Suprapubic skin (tissue), 4 donors: ENCODE results near the gene CHRNA5.

Source experiments
- CTCF ChIP-seq, 2 donors: fragments of 200-600 bp in 1 of 2; fragments of 450-650 bp in 1 of 2; sonication (generic) in 1 of 2; IDR thresholded peaks; one replicate each; pipeline ENCODE4 v1.5.1; 2016 to 2019; ENCODE audit warnings: antibody characterized with exemption in 2 of 2, mild to moderate bottlenecking in 1 of 2, moderate library complexity in 1 of 2
- EP300 ChIP-seq: sonication (generic); formaldehyde crosslinking; IDR thresholded peaks from one replicate; pipeline ENCODE4 v1.6.1; 2017; ENCODE audit warnings: antibody characterized with exemption
- POLR2A ChIP-seq, 2 donors: fragments of 450-650 bp; IDR thresholded peaks; one replicate each; pipeline ENCODE4 v1.6.1; 2017; ENCODE audit warnings: antibody characterized with exemption in 2 of 2, mild to moderate bottlenecking in 2 of 2, moderate library complexity in 2 of 2
- POLR2AphosphoS5 ChIP-seq, 3 donors: sonication (generic); formaldehyde crosslinking; IDR thresholded peaks; one replicate each; pipeline ENCODE4 v1.6.1; 2017; ENCODE audit warnings: antibody characterized with exemption in 3 of 3

GRCh38 chr15:78623786-78624497 is 58.6 kb downstream of the CHRNA5 start:
- TF ChIP-seq POLR2A (IDR thresholded peaks at IDR 0.05) (no peak), CTCF (IDR thresholded peaks at IDR 0.05) (no peak), POLR2AphosphoS5 (IDR thresholded peaks at IDR 0.05) (no peak), EP300 (no peak)
